ENCODE data around the gene CCKAR. TPM values are rescaled to one million over a fixed set of nuclear protein-coding genes. Genes with fewer than 3 reads are reported as not detected.

Gene CCKAR
- total and polyA plus RNA-seq, 10 of the 15 experiments (the other 5 are each of a cell fraction or from before 2014, with no cell fraction given) = not detected

GRCh38 chr4:26463386-26463785, 26.9 kb downstream of the CCKAR start (continued):
- TF ChIP-seq HSF1 (IDR thresholded peaks at IDR 0.05; ENCODE audit: low read depth, low read length) (no peak), ETV6 (conservative IDR thresholded peaks at IDR 0.05 in 1 of 2, IDR thresholded peaks at IDR 0.05 in 1 of 2; ENCODE audit: borderline replicate concordance in 1 of 2, low read depth in 1 of 2) (no peak), NKRF (conservative IDR thresholded peaks at IDR 0.05) (no peak), BACH1 (IDR thresholded peaks at IDR 0.05; ENCODE audit: borderline replicate concordance) (no peak)

DNA sequence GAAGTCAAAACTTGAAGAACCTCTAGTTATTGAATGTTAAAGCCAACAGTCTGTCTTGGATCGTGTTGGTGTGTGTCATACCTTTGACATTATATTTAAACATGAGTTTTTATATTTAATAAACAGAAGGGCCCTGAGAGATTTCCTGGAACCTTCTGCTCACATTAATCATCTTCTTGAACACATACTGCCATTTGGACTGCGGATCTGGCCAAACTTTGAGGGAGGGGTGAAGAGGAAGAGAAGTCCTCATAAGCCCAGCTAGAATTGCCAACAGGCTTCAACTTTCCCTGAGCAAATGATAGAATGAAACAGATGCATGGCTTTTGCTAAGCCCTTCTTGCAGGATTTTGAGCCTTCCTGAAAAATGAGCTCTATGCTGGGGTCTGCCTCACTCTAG, 27.4 kb downstream of the CCKAR start:
- ChIA-PET SMC1A (ENCODE audit: uncharacterized antibody, unreplicated experiment) (interaction anchor here (1.3 to 2.4 kb wide), 3 partner anchors 11 to 548 kb away, joined by 3 to 8 read pairs (median 6); no protein-coding TSS in a partner anchor), RAD21 (ENCODE audit: unreplicated experiment) (no interaction called here), CTCF (interaction anchor here (0.7 to 7.1 kb wide), 5 partner anchors 23 to 545 kb away, joined by 3 to 78 read pairs (median 4); no protein-coding TSS in a partner anchor), POLR2A (no interaction called here)
- BruUV-seq (replicated peaks) = no TSS peak
- no peaks in the 10 kb centered on the region for H3K9me3 ChIP-seq (replicated peaks; ENCODE audit: control insufficient read depth, insufficient read depth, low read length)
- H3K27me3 ChIP-seq (replicated peaks in 1 of 2; ENCODE audit: control insufficient read depth in 2 of 2, insufficient read depth in 2 of 2, low read length in 1 of 2) = peaks cover 0 to 2% of the 10 kb centered on the region in 2 experiments; a peak in 2 of 4 replicates
- H2AFZ ChIP-seq (ENCODE audit: control insufficient read depth, low read depth, low read length) = no peak overlapping the region
- H3K79me2 ChIP-seq (ENCODE audit: control insufficient read depth, insufficient read depth, low read length) = no peaks in the 10 kb centered on the region
- in situ Hi-C loops (cut with MboI) (no loop called here), intact Hi-C loops (cut with micrococcal nuclease; ENCODE audit: unreplicated experiment) (no loop called here)
- no peaks in the 10 kb centered on the region for H3K36me3 ChIP-seq (ENCODE audit: control insufficient read depth in 2 of 2, insufficient read depth in 2 of 2, low read length in 1 of 2)
- 45% methylated on average over 2 of the region's 2 CpGs for WGBS (ENCODE audit: insufficient coverage, insufficient replicate concordance, low lambda C conversion rate, missing lambda C conversion rate)
- TF ChIP-seq CEBPB (IDR thresholded peaks at IDR 0.05; ENCODE audit: borderline replicate concordance in 1 of 2, low read depth in 2 of 2, low read length in 2 of 2) (no peak), SMARCA5 (IDR thresholded peaks at IDR 0.05) (no peak), RB1 (IDR thresholded peaks at IDR 0.05; ENCODE audit: borderline replicate concordance) (no peak), ESRRA (IDR thresholded peaks at IDR 0.05; ENCODE audit: low read length) (no peak), SREBF1 (IDR thresholded peaks at IDR 0.05; ENCODE audit: low read length) (no peak), ASH2L (IDR thresholded peaks at IDR 0.05; ENCODE audit: borderline replicate concordance, low read depth) (no peak)
- no peak for FAIRE-seq
- H3K4me3 ChIP-seq = no peak overlapping the region
- no peak for ATAC-seq
- H3K4me2 ChIP-seq (ENCODE audit: control insufficient read depth, insufficient read depth) = no peak overlapping the region
- H3K9ac ChIP-seq (ENCODE audit: control insufficient read depth, insufficient read depth, low read length) = no peak overlapping the region
- H3K4me1 ChIP-seq (ENCODE audit: control insufficient read depth, insufficient read depth, low read length) = no peaks in the 10 kb centered on the region; the same call in 1 of the 2 replicates
- H3K27ac ChIP-seq (ENCODE audit: control insufficient read depth, insufficient read depth) = no peak overlapping the region
- H4K20me1 ChIP-seq (ENCODE audit: control insufficient read depth, insufficient read depth) = no peaks in the 10 kb centered on the region
- DNase-seq (ENCODE audit: low read depth, low spot score) = no peak

Data from GM12878 (cell line).